Prostate gland (tissue), 2 donors: ENCODE data around the gene GMDS. TPM values are rescaled to one million over a fixed set of nuclear protein-coding genes. Genes with fewer than 3 reads are reported as not detected.

Experiments
- DNase-seq: peaks from one replicate; pipeline ENCODE4 v3.0.0-alpha.2; 2019; ENCODE audit warnings: low spot score
- H3K27ac ChIP-seq, 2 donors: fragments of 200-600 bp; sonication (generic); 2 replicates each; pipeline ENCODE4 v1.5.1; 2017 to 2019
- H3K27me3 ChIP-seq: fragments of 200-600 bp; sonication (generic); replicated peaks from 2 replicates; pipeline ENCODE4 v1.5.1; 2019; ENCODE audit not compliant: insufficient read depth
- H3K36me3 ChIP-seq, 2 donors: fragments of 200-600 bp; sonication (generic); 1 replicate in 1 of 2; 2 replicates in 1 of 2; pipeline versions ENCODE4 v1.5.1 to v1.8.1; 2017 to 2019
- H3K4me1 ChIP-seq: fragments of 200-600 bp; sonication (generic); replicated peaks from 2 replicates; pipeline ENCODE4 v1.5.1; 2019
- H3K4me3 ChIP-seq, 2 donors: fragments of 200-600 bp; sonication (generic); 2 replicates each; pipeline ENCODE4 v1.5.1; 2017 to 2019
- H3K9me3 ChIP-seq: fragments of 200-600 bp; sonication (generic); 2 replicates; pipeline ENCODE4 v1.5.1; 2017
- CTCF ChIP-seq, 4 experiments: fragments of 200-600 bp in 2 of 4; fragments of 450-650 bp in 2 of 4; sonication (generic) in 2 of 4; IDR thresholded peaks; 1 replicate in 3 of 4; 2 replicates in 1 of 4; pipeline ENCODE4 v1.5.1; 2016 to 2019; ENCODE audit warnings: antibody characterized with exemption in 4 of 4, mild to moderate bottlenecking in 2 of 4, moderate library complexity in 2 of 4
- POLR2A ChIP-seq: fragments of 450-650 bp; IDR thresholded peaks from one replicate; pipeline ENCODE4 v1.6.1; 2016; ENCODE audit warnings: antibody characterized with exemption, mild to moderate bottlenecking
- POLR2AphosphoS5 ChIP-seq: sonication (generic); formaldehyde crosslinking; IDR thresholded peaks from one replicate; pipeline ENCODE4 v1.6.1; 2017; ENCODE audit warnings: antibody characterized with exemption
- WGBS: methylation state at CpG from one replicate; pipeline ENCODE4 v1.1.5; 2018; 5-methylcytosine and 5-hydroxymethylcytosine counted together
- intact Hi-C: fragments of 100-400 bp; cut with DNase I; formaldehyde crosslinking; loops from one replicate; pipeline ENCODE4 v1.14.2; 2022
- total RNA-seq, 2 donors: library from RNA; depleted of rRNA; stranded (reverse); fragments of >200 nt; gene quantifications; one replicate each; pipeline ENCODE4 v1.1.0, GENCODE V29; 2016

Gene GMDS
- total RNA-seq, 2 donors from 2014 or later: 24.9 to 29.9 TPM

GRCh38 chr6:2094642-2095041, 150.8 kb downstream of the GMDS start:
- WGBS: 91% methylated on average over 2 of the region's 2 CpGs
- DNase-seq: no peak
- TF ChIP-seq POLR2A (no peak), POLR2AphosphoS5 (no peak), CTCF (IDR thresholded peaks at IDR 0.05) (no peak)
- no peak overlapping the region for H3K27ac ChIP-seq
- H3K4me3 ChIP-seq: no peak overlapping the region
- H3K4me1 ChIP-seq: no peaks in the 10 kb centered on the region
- no peaks in the 10 kb centered on the region for H3K27me3 ChIP-seq
- no peaks in the 10 kb centered on the region for H3K9me3 ChIP-seq
- intact Hi-C loops: no loop called here
- no peaks in the 10 kb centered on the region for H3K36me3 ChIP-seq

- intact Hi-C loops: no loop called here
These were observed 159.0 kb downstream of the GMDS start for GRCh38 chr6:2086326-2086965.

GRCh38 chr6:2085657-2086056, 159.7 kb downstream of the GMDS start:
- Histone ChIP-seq H3K27ac (no peak overlapping the region), H3K36me3 (no peaks in the 10 kb centered on the region), H3K4me1 (no peaks in the 10 kb centered on the region), H3K4me3 (no peak overlapping the region), H3K27me3 (no peaks in the 10 kb centered on the region), H3K9me3 (no peaks in the 10 kb centered on the region)
- no peak for DNase-seq
- TF ChIP-seq CTCF (IDR thresholded peaks at IDR 0.05) (no peak), POLR2AphosphoS5 (no peak), POLR2A (no peak)
- intact Hi-C loops: no loop called here
- 97% methylated on average over 4 of the region's 4 CpGs for WGBS

More at GRCh38 chr6:2086326-2086965, 159.0 kb downstream of the GMDS start:
- Histone ChIP-seq H3K9me3 (no peaks in the 10 kb centered on the region), H3K27ac (no peak overlapping the region), H3K4me1 (no peaks in the 10 kb centered on the region), H3K36me3 (no peaks in the 10 kb centered on the region), H3K27me3 (no peaks in the 10 kb centered on the region), H3K4me3 (no peak overlapping the region)
- no peak for TF ChIP-seq CTCF (IDR thresholded peaks at IDR 0.05)
- WGBS: 72% methylated on average over 7 of the region's 7 CpGs
- no peak for DNase-seq

- no peak overlapping the region for H3K4me3 ChIP-seq
- no peak for DNase-seq
- no peaks in the 10 kb centered on the region for H3K9me3 ChIP-seq
- TF ChIP-seq POLR2A (no peak), POLR2AphosphoS5 (no peak), CTCF (IDR thresholded peaks at IDR 0.05) (no peak)
- no peaks in the 10 kb centered on the region for H3K27me3 ChIP-seq
- no peaks in the 10 kb centered on the region for H3K36me3 ChIP-seq
- H3K4me1 ChIP-seq: no peaks in the 10 kb centered on the region
- WGBS: 94% methylated on average over 9 of the region's 9 CpGs
- intact Hi-C loops: no loop called here
- no peak overlapping the region for H3K27ac ChIP-seq
These were observed 164.0 kb downstream of the GMDS start for GRCh38 chr6:2081155-2082138.
